Body of pancreas (tissue), 4 donors: Measurements from ENCODE around the gene ARHGAP18.

ENCODE experiments used
- POLR2A ChIP-seq, 3 donors: fragments of 450-650 bp; IDR thresholded peaks; one replicate each; pipeline ENCODE4 v1.6.1; 2016; ENCODE audit warnings: antibody characterized with exemption in 3 of 3, mild to moderate bottlenecking in 2 of 3
- TF ChIP-seq, protein P1 (sequence below), 7 experiments: fragments of 450-650 bp in 4 of 7; fragments of 200-600 bp in 3 of 7; sonication (generic) in 3 of 7; IDR thresholded peaks; one replicate each; pipeline ENCODE4 v1.5.1; 2016 to 2019; ENCODE audit warnings: antibody characterized with exemption in 7 of 7

DNA sequence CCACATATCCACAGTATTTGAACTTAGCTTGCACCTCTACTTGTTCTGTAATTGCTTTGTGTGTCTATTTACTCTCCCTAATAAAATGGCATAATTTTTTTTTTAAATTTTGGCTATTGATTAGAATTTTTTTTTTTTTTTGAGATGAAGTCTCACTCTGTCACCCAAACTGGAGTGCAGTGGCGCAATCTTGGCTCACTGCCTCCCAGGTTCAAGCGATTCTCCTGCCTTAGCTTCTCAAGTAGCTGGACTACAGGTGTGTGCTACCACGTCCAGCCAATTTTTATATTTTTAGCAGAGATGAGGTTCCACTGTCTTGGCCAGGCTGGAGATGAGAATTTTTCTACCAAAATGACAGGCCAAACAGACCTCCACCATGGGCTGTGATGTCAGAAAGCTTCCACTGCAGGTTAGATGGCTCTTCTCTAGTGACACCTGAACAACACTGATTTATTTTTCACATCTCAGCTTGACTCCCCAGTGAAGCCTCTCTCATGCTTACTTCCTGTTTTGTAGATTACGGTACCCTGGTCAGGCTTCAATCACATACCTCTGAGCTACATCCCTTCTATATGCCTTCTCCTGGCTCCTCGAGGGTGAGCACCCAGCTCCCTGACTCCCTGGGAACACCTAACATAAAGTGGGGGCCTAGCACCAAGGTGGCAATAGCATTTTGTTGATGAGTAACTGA lies 112.8 kb downstream of the ARHGAP18 start:
- TF ChIP-seq, protein P1, sequence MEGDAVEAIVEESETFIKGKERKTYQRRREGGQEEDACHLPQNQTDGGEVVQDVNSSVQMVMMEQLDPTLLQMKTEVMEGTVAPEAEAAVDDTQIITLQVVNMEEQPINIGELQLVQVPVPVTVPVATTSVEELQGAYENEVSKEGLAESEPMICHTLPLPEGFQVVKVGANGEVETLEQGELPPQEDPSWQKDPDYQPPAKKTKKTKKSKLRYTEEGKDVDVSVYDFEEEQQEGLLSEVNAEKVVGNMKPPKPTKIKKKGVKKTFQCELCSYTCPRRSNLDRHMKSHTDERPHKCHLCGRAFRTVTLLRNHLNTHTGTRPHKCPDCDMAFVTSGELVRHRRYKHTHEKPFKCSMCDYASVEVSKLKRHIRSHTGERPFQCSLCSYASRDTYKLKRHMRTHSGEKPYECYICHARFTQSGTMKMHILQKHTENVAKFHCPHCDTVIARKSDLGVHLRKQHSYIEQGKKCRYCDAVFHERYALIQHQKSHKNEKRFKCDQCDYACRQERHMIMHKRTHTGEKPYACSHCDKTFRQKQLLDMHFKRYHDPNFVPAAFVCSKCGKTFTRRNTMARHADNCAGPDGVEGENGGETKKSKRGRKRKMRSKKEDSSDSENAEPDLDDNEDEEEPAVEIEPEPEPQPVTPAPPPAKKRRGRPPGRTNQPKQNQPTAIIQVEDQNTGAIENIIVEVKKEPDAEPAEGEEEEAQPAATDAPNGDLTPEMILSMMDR (IDR thresholded peaks at IDR 0.05) = no peak
- TF ChIP-seq POLR2A (IDR thresholded peaks at IDR 0.05) = no peak
